CD4-positive, alpha-beta T cell treated with Interleukin-15 for 1 hour (primary cell): Measurements from ENCODE around the gene PTN.

Experiments
- DNase-seq: peaks from one replicate; pipeline ENCODE4 v3.0.0-alpha.2; 2020

Gene PTN, protein sequence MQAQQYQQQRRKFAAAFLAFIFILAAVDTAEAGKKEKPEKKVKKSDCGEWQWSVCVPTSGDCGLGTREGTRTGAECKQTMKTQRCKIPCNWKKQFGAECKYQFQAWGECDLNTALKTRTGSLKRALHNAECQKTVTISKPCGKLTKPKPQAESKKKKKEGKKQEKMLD

DNA sequence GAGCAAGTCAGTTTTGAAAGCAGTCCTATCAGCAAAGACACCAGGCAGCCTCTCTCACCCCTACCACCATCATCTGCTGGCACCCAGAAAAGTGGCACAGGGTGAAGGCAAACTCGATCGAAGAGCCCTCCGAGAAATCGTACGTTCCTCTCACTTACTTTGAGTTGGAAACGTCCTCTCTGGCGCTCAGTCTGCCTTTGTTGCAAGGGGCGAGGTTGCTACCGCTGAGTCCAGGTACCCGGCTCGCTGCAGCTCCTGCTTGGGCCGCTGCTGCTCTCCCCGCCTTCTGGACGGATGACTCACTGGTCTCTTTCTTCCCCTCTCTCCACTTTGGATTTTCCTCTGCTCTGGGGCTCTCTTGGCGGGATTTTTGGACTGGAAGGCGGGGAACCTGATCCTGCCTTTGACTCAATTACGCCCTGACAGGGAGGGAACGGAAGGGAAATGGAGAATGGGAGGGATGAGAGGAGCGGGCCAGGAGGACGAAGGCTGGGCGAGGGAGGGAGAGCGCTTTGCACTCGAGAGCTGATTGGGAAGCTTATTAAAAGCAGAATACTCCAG is at the start of gene PTN:
PTN (minus strand) TSS at position 453 of the 561 bp plus-strand sequence. CDS start 88,760 bp downstream, outside the sequence.
- no peak for DNase-seq

DNA sequence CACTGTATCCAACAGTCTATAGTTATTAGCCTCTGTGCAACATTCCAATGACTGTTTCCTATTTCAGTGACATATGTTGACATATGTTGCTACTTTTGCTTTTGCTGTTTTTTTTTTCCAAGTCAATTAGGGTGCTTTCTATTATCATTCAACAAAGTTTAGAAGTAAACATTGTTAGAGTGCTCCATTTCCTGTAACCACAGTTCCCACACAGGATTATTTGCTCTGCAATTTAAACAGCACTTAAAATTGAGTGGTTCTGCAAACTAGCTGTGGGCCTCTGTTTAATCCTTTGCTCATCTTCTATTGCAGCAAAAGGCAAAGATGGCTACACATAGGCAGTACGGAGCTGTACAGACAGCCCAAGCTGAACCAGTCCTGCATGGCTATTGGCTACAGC is 46.5 kb upstream of the PTN start:
- no peak for DNase-seq

DNA sequence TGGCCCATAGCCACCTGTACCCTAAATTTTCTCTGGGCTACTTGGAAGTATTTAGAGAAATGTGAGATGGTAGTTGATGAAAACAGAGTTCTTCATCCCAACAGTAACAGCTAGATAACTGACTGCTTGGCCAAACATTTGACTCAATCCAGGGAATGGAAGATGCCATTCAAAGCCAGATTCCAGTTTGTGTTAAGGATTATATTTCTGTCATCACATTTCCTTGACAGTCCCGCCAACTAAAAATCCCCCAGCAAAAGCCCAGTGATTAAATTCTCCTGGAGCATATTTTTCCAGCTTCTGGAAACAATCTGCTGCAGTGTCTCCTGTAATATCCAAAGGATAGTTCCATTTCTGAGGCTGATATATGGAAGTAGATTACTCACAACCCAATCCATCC is 45.4 kb upstream of the PTN start:
- no peak for DNase-seq

- no peak for DNase-seq
Measured at GRCh38 chr7:137386966-137387365, 43.4 kb upstream of the PTN start.

GRCh38 chr7:137381045-137381444 is 37.5 kb upstream of the PTN start:
- DNase-seq = no peak

- no peak for DNase-seq
Measured at GRCh38 chr7:137373507-137373906, 30.0 kb upstream of the PTN start.

DNA sequence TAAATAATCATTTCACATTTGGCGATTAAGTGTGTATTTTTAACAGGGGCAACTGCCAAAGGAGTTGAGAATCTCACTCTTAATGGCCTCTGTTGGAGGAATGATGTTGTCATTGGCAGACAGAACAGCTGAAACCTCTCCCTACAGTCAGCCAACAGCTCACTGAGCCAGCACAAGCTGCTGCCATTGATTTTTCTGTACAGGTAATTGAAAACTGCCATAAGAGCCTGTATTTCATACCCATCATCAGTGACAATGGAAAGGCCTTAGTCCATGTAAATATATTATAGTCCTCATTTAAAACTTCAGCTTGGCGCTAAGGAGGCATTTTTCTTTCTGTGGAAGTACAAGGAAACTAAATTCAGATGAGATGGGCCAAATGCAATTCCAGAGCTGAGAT is 28.1 kb upstream of the PTN start:
- no peak for DNase-seq

GRCh38 chr7:137366995-137367394 is 23.5 kb upstream of the PTN start:
- DNase-seq = no peak

- DNase-seq = no peak
Measured at GRCh38 chr7:137363683-137364082, 20.1 kb upstream of the PTN start.

DNA sequence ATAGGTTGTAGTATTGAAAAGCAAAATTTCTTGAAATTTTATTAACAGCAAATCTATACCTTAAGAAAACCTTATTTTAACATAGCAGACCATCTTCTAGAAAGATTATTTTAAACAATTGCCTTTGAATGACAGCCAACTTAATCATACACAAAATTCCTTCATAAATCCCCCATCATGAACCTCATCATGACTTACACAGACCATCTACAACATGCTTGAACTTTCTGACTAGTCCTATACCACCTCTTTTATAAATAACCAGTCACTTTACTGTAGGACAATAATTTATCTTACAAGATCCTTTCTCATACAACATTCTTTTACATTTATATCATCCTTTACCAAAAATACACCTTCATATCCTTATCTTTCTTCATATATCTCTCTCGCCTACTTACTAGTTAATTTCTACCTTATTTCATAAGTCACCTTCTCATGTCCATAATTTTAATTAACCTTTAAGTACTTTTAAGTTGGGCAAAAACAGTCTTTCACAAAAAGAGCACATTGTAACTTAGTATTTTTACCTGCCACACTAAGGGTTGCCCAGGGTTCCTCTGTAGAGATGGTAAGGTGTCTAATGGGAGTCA is 16.6 kb upstream of the PTN start:
- no peak for DNase-seq

DNA sequence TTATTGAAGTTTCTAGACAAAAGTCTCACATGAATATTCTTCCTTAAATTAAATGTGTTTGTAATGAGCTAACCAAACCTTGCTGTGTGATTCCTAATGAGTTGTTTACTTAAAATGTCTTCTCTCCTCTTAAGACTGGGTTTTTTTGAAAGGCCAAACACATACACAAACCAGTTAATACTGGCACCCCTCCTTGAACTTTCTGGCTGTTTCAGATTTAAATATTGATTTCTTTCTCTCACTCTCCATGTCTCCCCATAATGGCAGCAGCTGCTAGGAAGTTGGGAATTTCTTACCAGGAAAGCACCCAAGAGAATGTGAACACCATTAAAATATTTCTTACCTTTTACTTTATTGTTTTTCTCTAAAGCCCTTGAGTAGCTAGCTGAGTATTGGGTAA is 11.4 kb upstream of the PTN start:
- no peak for DNase-seq

DNA sequence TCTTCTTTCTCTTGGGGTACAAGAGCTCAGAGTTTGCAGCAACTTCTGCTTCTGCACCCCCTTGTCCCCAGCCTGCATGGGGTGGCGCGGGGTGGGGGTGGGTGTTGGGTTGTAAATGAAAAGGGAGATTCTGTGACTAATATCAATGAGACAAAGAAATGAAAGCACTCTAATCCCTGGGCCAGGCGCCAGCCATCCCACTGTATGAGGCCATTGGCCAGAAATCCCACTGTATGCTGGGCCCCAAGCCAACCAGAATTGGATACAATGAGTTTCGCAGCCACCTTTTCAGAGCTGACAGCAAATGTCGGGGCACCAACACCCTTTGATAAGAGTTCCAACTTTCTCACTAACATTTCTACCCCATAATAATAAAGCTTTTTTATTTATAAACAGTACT is 10.9 kb upstream of the PTN start:
- DNase-seq = no peak

DNA sequence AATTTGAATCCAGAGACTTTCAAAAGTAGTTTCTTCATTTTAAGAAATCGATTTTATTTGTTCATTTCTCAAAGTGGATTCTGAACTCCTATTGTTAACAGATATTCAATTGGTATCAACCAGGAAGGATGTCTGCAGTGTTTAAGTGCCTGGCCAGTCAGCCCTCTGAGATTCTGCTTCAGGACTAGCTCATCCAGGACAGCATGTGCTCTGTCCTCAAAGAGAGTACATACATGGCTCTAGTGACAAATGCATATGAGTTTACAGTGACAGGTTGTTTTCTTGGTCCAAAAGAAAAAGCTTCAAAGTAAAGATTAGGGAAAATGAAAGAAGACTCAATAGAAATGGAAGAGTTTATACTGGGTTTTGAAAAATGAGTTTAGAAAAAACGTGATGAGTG is 8.4 kb upstream of the PTN start:
- DNase-seq = no peak

GRCh38 chr7:137345799-137346449 is 2.4 kb upstream of the PTN start:
- no peak for DNase-seq

- no peak for DNase-seq
Measured at GRCh38 chr7:137342828-137343261, 688 bp downstream of the PTN start.

GRCh38 chr7:137342265-137342664 is 1.3 kb downstream of the PTN start:
- DNase-seq = no peak

DNA sequence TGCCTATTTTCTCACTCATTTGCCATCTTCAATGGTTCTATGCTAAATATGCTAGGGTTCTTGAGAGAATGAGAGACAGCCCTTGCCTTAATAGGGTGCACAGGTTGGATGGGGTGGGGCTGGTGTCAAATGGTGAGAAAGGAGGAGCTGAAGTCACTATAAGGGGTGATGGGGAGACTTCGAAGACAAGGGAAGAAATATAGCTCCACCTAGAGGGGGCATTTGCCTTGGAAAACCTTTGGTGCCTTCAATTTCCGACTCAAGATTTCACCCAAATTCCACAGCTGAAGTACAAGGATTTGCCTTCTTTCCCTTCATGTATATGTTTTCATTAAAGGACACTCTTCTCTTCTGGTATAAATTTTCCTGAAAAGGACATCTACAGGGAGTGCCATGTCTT is 5.6 kb downstream of the PTN start:
- DNase-seq = no peak

GRCh38 chr7:137335814-137336213 is 7.7 kb downstream of the PTN start:
- no peak for DNase-seq

DNA sequence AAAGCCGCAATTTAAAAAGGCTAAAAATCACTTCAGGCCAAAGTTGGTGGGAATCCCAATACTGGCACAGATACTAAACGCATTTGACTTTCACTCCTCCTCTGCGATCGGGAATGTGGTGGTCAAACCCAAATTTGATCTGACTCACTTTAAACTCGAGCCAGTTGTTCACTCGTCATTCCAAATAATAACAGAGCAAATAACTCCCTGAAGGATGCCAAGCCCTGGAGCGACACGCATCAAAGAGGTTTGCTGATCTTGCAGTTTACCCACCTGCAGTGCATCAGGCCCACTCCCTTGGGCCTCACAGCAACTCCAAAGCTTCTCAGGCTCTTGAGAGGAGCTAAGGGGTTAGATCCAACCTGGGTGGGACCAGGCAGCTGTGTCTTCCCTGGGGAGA is 12.2 kb downstream of the PTN start:
- no peak for DNase-seq

- DNase-seq = no peak
Measured at GRCh38 chr7:137329411-137329810, 14.1 kb downstream of the PTN start.

DNA sequence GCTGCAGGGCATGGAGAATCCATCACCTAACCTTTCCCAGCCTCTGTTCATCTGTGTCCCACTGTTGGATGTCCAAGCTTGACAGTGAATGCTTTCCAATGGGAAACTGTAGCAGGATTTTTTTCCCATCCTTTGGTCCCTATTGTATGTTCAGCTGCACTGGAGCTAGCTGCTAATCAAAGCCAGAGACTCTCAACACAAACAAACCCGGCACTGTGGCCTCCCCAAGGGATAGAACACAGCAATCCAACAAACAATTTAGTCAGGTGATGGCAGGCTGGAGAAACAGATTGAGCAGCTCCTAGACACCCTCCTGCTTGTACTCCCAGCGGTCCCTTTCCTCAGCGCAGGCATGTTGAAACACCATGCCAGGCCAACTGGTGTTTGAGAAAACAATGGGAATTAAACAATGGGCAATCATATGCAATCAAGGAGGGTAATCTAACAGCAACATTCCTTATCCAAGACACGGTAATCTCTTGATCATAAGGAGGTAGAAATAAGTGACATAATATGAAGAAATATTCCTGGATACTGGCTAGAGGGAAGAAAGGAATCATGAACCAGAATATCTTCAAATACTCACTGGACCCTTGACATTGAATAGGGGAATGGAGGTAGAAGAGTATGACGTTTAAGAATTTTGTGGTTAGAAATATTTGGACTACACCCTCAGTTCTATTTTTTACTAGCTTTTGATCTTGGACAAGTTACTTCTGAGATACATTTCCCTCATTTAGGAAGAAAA is 15.0 kb downstream of the PTN start:
- DNase-seq = no peak

GRCh38 chr7:137325927-137326326 is 17.6 kb downstream of the PTN start:
- no peak for DNase-seq
